Smooth muscle cell of the brain vasculature (primary cell): ENCODE data around the gene CCDC15.
"Not testable (repeated sequence)": the region's sequence is repeated elsewhere in the genome, so short reads cannot be mapped to it uniquely, and the experiment has no call there.

Source experiments
- DNase-seq: peaks from one replicate; pipeline ENCODE4 v3.0.0-alpha.2; 2012; ENCODE audit warnings: low read depth, low spot score

CCDC15 gene

DNA sequence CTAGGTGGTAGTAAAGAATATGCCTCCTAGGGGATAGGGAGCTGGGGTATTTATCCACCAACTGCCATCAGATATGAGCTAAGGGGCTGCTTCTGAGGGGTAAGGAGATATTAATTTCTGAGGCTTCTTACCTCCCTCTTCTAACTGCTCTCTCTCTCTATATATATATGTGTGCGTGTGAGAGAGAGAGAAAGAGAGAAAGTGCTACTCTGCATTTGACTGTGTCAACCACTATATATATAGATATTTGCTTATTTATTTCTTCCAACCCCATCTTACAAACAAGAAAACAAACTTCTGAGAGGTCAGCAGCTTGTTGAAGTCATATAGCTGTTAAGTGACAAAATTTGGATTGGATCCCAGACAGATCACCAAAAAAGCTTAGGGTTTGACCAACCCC lies 12.3 kb upstream of the CCDC15 start:
- DNase-seq: no peak

DNA sequence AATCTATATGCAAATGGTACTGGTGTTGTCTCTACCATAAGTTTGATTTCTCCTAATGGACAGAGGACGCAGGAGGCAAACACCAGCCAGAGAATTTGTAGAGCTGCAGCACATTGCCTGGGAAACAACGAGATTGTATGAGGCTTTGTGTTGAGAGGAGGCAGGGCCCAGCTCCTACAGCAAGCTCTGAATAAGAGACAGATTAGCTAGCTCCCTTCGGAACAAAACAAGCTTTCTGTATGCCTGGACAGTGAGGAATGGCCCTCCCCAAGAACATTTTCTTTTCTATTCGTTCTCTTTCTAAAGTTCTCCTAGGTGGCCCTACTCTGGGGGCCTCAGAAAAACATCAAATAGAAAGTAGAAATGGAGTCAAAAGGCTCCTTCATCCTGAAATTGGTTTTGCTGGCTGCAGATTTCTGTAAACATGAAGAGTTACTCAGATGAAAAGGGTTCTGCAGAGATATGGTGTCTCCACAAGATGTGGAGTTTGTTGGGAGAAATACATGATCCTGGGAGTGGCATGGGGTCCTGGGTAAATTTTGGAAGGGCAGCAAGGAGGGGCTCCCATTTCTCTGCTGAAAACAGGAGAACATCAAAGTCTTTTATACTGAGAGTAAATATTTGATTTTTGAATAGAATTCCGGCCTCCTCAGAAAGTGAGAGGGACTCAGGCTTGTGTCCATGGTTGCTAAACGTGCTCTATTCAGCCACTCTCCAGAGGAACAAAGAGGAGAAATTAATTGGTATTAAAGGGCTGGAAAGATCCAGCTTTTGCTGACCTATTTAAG lies 11.3 kb upstream of the CCDC15 start:
- no peak for DNase-seq

GRCh38 chr11:124943254-124943616 lies 10.8 kb upstream of the CCDC15 start:
- no peak for DNase-seq

DNA sequence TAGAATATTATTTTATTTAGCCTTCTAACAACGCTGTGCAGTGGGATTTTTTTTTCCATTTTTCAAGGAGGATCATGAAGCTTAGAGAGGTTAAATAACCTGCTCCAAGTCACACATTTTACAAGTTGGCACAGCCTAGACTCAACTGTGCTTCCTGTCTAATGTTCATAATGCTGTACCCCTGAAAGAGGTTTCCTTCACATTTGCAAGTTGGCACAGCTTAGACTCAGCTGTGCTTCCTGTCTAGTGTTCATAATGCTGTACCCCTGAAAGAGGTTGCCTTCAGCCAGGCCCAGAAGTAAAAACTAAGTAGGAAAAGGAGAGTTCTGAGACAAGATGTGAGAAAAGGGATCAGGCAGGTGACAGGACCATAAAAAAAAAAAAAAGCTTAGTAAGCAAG lies 10.3 kb upstream of the CCDC15 start:
- DNase-seq: no peak

DNA sequence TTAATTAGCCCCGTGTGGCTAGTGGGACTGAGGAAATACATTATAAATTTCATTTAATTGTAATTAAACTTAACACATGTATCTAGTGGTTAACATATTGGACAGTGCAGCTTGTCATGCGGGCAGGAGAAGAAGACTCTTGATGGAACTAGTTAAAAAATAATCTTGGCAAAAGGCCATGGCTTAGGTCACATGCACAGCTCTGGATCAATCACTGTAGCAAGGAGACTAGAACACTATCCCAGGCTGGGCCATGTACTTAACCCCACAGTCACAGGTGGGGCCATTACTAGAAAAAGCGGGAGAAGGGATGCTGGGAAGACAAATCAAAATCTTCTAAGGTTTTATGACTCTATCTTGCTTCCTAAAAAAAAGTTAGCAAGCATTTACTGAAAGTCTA lies 9.4 kb upstream of the CCDC15 start:
- DNase-seq: no peak

- DNase-seq: no peak
Measured at GRCh38 chr11:124945826-124946225, 8.2 kb upstream of the CCDC15 start.

GRCh38 chr11:124946735-124947141 lies 7.3 kb upstream of the CCDC15 start:
- no peak for DNase-seq

GRCh38 chr11:124950601-124951330 lies 3.2 kb upstream of the CCDC15 start:
- no peak for DNase-seq

DNA sequence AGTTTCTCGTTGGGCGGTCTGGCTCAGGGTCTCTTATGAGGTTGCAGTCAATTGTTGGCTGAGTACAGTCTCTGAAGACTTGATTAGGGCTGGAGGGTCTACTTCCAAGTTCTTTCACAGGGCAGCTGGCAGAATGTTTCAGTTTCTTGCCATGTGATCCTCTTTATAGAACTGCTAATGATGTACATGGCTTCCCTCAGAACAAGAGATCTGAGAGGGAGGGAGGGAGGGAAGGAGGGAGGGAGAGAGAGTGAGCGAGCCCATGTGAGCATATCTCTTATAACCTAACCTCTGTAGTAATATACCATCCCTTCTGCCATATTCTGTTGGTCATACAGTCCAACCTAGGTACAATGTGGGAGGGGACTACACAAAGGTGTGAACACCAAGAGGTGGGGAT lies 2.7 kb upstream of the CCDC15 start:
- DNase-seq: no peak

DNA sequence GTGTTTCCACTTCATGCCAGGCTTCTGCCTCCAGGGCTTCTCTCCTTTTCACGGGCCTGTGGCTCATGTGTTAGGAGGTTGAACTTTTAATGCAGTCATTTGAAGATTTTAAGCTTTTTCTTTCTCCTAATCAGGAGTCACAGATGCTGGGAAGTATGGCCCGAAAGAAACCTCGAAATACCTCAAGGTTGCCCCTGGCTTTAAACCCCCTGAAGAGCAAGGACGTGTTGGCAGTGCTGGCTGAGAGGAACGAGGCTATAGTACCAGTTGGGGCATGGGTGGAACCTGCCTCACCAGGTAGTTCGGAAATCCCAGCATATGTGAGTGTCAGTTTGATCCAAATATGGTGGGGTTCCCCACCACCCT lies 571 bp downstream of the CCDC15 start:
- DNase-seq: no peak

DNA sequence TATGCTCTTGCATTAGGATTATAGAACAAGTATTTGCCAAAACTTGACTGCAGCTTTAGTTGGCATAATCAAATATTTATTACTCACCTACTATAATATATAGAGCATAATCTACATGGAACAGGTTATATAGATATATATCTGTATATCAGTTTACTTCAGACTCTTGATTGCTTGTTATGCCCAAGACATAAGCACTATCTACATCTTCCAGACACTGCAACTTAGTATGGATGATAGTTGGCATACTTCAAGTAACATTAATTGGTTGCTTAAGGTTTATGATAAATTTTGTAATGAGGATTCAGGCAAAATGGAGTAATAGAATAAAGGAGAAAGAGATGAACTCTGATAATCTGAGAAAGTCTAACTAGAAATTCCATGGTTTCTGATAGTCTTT lies 1.0 kb downstream of the CCDC15 start:
- DNase-seq: no peak

DNA sequence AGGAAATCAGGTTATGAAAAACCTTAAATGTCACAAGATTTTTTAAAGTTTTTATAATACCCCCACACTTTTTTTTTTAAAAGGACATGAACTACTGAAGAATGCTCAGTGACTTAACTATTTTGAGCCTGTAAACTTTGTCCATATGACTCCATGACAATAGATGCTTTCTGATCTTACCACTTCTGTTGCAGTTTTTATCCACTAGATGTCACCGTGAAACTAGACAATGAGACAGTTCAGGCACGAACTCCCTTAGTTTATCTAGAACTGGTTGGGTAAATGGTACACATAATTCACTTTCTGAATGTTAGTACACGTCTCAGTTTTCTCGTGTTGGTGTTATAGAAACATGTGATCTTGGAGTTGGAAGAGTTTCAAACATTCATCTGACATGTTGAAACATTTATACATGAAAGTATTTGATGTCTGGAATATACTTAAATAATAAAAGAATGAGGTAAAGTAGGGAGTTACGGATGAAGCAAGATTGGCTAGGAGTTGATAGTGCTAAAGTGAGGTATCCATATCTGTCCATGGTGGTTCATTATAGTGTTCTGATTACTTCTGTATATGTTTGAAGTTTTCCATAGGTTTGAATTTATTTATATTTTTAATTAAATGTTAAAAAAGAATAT lies 8.1 kb downstream of the CCDC15 start:
- peak; percentile 70 for DNase-seq

DNA sequence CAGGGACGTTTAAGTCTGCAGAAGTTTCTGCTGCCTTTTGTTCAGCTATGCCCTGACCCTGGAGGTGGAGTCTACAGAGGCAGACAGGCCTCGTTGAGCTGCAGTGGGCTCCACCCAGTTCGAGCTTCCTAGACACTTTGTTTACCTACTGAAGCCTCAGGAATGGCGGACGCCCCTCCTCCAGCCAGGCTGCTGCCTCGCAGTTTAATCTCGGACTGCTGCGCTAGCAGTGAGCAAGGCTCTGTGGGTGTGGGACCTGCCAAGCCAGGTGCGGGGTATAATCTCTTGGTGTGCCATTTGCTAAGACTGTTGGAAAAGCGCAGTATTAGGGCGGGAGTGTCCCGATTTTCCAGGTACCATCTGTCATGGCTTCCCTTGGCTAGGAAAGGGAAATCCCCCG lies 14.2 kb downstream of the CCDC15 start:
- not testable (repeated sequence) for DNase-seq

GRCh38 chr11:124970925-124971324 lies 16.9 kb downstream of the CCDC15 start:
- no peak for DNase-seq

DNA sequence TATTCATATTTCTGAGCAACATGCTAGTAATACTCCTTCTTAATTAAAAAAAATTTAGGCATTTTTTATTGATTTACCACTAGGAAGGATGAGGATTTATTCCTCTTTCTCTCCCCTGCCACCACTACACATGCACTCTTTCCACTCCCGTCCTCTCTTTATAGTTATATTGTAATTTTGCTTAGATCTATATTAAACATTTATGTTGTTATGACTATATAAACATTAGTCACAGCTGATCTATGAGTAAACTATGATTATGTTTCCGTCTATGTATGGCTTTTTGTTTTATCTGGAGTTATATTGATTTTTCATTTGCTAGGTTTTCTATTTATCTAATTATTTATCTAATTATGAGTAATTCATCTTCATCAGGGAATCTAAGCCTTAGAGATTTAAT lies 17.8 kb downstream of the CCDC15 start:
- no peak for DNase-seq

GRCh38 chr11:124976531-124976930 lies 22.5 kb downstream of the CCDC15 start:
- DNase-seq: no peak

DNA sequence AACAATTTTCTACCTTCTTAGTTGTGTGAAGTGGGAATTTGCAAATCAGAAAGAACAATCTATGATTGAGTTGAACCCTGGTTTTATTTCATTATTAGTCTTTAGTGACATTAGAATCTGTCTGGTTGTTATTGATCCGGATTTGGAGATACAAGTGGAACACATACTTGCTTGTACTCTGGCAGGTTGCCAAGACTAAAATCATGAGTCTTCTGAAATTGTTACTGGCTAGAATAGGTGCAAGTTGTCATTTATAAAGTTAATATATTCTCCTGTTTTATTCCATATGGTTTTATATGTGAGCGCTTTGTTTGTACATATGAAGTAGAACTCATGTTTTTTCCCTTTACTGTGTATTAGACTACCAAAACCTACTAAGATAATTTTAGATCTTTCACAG lies 23.0 kb downstream of the CCDC15 start:
- DNase-seq: no peak

- DNase-seq: no peak
Measured at GRCh38 chr11:124978316-124978715, 24.3 kb downstream of the CCDC15 start.

- DNase-seq: no peak
Measured at GRCh38 chr11:124982043-124982442, 28.0 kb downstream of the CCDC15 start.

DNA sequence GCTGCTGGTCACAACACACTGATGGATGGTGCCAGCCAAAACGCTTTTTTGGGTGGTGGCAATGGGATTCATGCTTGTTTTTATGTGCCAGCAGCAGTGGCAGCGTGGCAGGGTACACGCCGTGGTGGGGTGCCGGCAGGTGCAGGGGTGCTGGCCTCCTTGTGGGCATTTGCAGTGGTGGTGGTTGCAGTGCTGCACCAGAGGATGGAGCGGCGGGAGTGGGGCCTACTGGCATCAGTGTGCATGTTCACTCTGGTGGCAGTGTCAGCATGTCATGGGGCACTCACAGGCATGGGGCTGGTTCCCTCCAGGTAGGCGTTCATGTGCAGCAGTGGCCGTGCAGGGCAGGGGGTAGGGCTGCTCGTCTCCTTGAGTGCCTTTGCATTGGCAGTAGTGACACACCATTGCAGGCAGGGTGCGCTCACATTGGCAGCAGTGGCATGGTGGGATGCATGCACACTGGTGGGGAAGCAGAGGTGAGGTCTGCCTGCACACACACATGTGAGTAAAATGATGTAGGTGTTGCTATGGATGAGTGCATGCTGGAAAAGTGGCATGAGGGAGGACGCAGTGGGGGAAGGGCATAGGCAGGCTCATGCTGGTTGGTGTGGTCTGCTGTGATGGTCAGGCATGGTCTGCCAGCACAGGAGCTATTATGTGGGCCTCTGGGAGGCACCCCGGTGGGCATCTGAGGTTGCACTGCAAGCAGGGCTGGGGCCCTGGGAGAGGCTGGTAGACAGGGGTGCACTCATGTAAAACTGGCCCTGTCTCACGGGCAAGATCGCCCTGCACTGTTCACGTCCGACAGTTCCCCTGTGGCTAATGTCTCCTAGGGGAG lies 29.9 kb downstream of the CCDC15 start:
- no peak for DNase-seq

DNA sequence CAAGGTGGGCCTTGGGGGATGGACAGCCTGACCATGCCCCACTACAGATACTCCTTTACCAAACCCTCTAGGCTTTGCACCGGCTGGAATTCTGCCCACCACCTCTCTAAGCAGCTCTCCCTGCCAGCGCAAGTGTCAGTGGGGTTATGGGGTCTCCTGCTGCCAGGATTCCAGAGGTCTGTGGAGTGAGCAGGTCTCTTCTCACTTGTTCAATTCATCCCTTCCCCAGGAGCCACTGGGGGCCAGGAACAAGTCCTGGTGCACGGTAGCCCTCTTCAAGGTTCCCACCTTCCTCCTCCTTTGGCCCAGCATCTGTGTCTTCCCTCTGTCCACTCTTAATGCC lies 30.5 kb downstream of the CCDC15 start:
- no peak for DNase-seq

DNA sequence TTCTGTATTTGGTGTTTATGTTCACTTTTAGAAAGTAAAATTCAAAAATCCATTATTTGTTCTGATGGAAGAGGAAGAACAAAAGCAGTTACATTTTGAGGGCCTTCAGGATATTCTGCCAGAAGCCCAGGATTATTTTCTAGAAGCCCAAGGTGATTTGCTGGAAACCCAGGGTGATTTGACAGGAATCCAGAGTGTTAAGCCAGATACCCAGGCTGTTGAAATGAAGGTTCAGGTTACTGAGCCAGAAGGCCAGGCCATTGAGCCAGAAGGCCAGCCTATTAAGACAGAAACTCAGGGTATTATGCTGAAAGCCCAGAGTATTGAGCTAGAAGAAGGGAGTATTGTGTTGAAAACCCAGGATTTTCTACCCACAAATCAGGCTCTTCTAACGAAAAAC lies 33.1 kb downstream of the CCDC15 start:
- DNase-seq: no peak
